Heart left ventricle (tissue), 16 donors: Measurements from ENCODE around the gene CNST. TPM values are rescaled to one million over a fixed set of nuclear protein-coding genes. Genes with fewer than 3 reads are reported as not detected.
A peak's percentile ranks its signal among the peaks of the same experiment; 100 is the strongest.

Source experiments
- ATAC-seq, 4 donors: fragments of 200-7000 bp; cut with Tn5 transposase; one replicate each; pipeline ENCODE4 v1.9.1; 2020 to 2022; ENCODE audit warnings: moderate library complexity in 4 of 4, mild to moderate bottlenecking in 3 of 4, moderate number of reproducible peaks in 1 of 4
- DNase-seq, 5 donors: peaks; one replicate each; pipeline ENCODE4 v3.0.0-alpha.2; 2020
- H3K27ac ChIP-seq, 12 donors: fragments of 200-600 bp; sonication (generic) in 4 of 12; one replicate each; pipeline versions ENCODE4 v1.5.0 to v1.8.0; 2016 to 2022; ENCODE audit warnings: mild to moderate bottlenecking in 2 of 12
- H3K27me3 ChIP-seq, 9 donors: fragments of 200-600 bp; sonication (generic) in 2 of 9; one replicate each; pipeline versions ENCODE4 v1.5.1 to v1.8.0; 2016 to 2022; ENCODE audit warnings: mild to moderate bottlenecking in 3 of 9
- H3K36me3 ChIP-seq, 9 donors: fragments of 200-600 bp; sonication (generic) in 2 of 9; one replicate each; pipeline versions ENCODE4 v1.5.0 to v1.8.0; 2018 to 2022; ENCODE audit warnings: mild to moderate bottlenecking in 2 of 9
- H3K4me1 ChIP-seq, 12 donors: fragments of 200-600 bp; sonication (generic) in 4 of 12; one replicate each; pipeline versions ENCODE4 v1.5.0 to v1.8.0; 2016 to 2022; ENCODE audit warnings: mild to moderate bottlenecking in 3 of 12
- H3K4me3 ChIP-seq, 12 donors: fragments of 200-600 bp; sonication (generic) in 4 of 12; one replicate each; pipeline versions ENCODE4 v1.5.0 to v1.8.0; 2017 to 2022; ENCODE audit warnings: mild to moderate bottlenecking in 9 of 12, moderate library complexity in 4 of 12
- H3K9me3 ChIP-seq, 12 donors: fragments of 200-600 bp; sonication (generic) in 4 of 12; one replicate each; pipeline versions ENCODE4 v1.5.0 to v1.8.0; 2016 to 2022; ENCODE audit warnings: mild to moderate bottlenecking in 1 of 12
- CTCF ChIP-seq, 12 donors: fragments of 200-600 bp; sonication (generic) in 4 of 12; IDR thresholded peaks; one replicate each; pipeline versions ENCODE4 v1.5.0 to v1.8.0; 2018 to 2022; ENCODE audit warnings: antibody characterized with exemption in 12 of 12, mild to moderate bottlenecking in 5 of 12
- POLR2A ChIP-seq, 2 donors: fragments of 450-650 bp; IDR thresholded peaks; one replicate each; pipeline ENCODE4 v1.6.1; 2017; ENCODE audit warnings: antibody characterized with exemption in 2 of 2, mild to moderate bottlenecking in 2 of 2, moderate library complexity in 2 of 2
- WGBS, 4 donors: extraction: QIAGEN DNeasy Blood & Tissue Kit in 2 of 4; methylation state at CpG; one replicate each; pipeline versions ENCODE4 v1.1.5 to v1.1.7; 2013 to 2018; 5-methylcytosine and 5-hydroxymethylcytosine counted together
- intact Hi-C, 10 donors: fragments of 100-400 bp; cut with DNase I; formaldehyde crosslinking; loops; one replicate each; pipeline versions ENCODE4 v1.11.1 to v1.14.2; 2022
- polyA plus RNA-seq, 2 donors: library from polyadenylated mRNA; stranded (reverse); fragments of 200-250 nt; gene quantifications; one replicate each; pipeline ENCODE4 v1.2.3, GENCODE V29; 2013
- total RNA-seq, 9 donors: library from RNA; depleted of rRNA in 2 of 9; stranded (reverse); fragments of >200 nt in 2 of 9; fragmentation: NEBNext Ultra II Directional in 3 of 9; extraction: Animal tissue kit (Norgen Biotek cat#: 25700) in 3 of 9; gene quantifications; one replicate each; pipeline versions ENCODE4 v1.1.0 to v1.2.4, GENCODE V29; 2016 to 2023
- donor health status: ischemic (EF 13 %, LVEDD 7.1; RV severe dilation, severe dysfunction).
- donor health status: healthy with polysubstance abuse.
- donor health status: DM: no; HTN: yes; CAD: no.
- donor health status: DM: no; HTN: no; CAD: no.
- donor health status: ischemic (EF 25% LVEDD 6.9; RV normal size, moderate dysfunction).
- donor health status: ischemic (EF 25% LVEDD 5.7; RV mildly dilated, moderate dysfunction).
- donor health status: healthy.
- donor health status: DM: yes; HTN: yes; CAD: no.
- donor health status: ischemic (EF 35%, LVEDD 5.7; RV mildly dilated, moderate dysfunction).
- donor health status: nonischemic (EF 11% LVEDD 7.7; RV severe dilation, severe dysfunction).
- donor health status: DM: yes; HTN: yes; CAD: no.
- donor health status: PGD.
- donor health status: ischemic (EF 29% LVEDD 5.4; RV normal size, mild dysfunction).
- donor health status: nonischemic (EF 23%, LVEDD 6.1; RV moderate dilation, normal function).

Gene CNST
- total and polyA plus RNA-seq, 11 donors = 3.9 to 23.9 (median 17.6) TPM

GRCh38 chr1:246680696-246681130 lies 114.5 kb downstream of the CNST start:
- no peak for DNase-seq
- H3K27ac ChIP-seq = peak overlapping the region in 10 of 12 donors; percentile 27 to 86 (median 67)
- H3K36me3 ChIP-seq = no peaks in the 10 kb centered on the region
- H3K27me3 ChIP-seq = no peaks in the 10 kb centered on the region
- no peaks in the 10 kb centered on the region for H3K9me3 ChIP-seq
- 70 to 78% (median 73%) methylated on average over 10 of the region's 10 CpGs for WGBS, 4 donors
- H3K4me1 ChIP-seq = peaks cover 0 to 41% (median 16%) of the 10 kb centered on the region in 12 donors
- peak in 2 of 4 donors; percentile 35 to 49 for ATAC-seq
- TF ChIP-seq POLR2A (IDR thresholded peaks at IDR 0.05) (no peak), CTCF (IDR thresholded peaks at IDR 0.05) (no peak)
- intact Hi-C loops = loop anchor here in 2 of 10 donors (5.0 kb wide), 1 partner anchor 33 kb away; no protein-coding TSS in a partner anchor
- H3K4me3 ChIP-seq = no peak overlapping the region

- H3K27me3 ChIP-seq = no peaks in the 10 kb centered on the region
- WGBS, 4 donors = 60 to 67% (median 65%) methylated on average over 15 of the region's 15 CpGs
- no peaks in the 10 kb centered on the region for H3K36me3 ChIP-seq
- DNase-seq = peak; percentile 70 to 85 (median 74)
- H3K9me3 ChIP-seq = no peaks in the 10 kb centered on the region
- H3K4me1 ChIP-seq = peaks cover 0 to 41% (median 16%) of the 10 kb centered on the region in 12 donors
- H3K4me3 ChIP-seq = no peak overlapping the region
- intact Hi-C loops = loop anchor here in 2 of 10 donors (5.0 kb wide), 1 partner anchor 35 kb away; no protein-coding TSS in a partner anchor
- TF ChIP-seq CTCF (IDR thresholded peaks at IDR 0.05) (no peak), POLR2A (IDR thresholded peaks at IDR 0.05) (no peak)
- ATAC-seq = peak; percentile 43 to 80 (median 72)
- H3K27ac ChIP-seq = peak overlapping the region; percentile 25 to 86 (median 67)
Measured at GRCh38 chr1:246681900-246682895, 115.9 kb downstream of the CNST start.

- TF ChIP-seq POLR2A (IDR thresholded peaks at IDR 0.05) = no peak
- no peak for TF ChIP-seq CTCF (IDR thresholded peaks at IDR 0.05)
- DNase-seq (no peak), ATAC-seq (no peak)
- Histone ChIP-seq H3K4me3 (no peak overlapping the region), H3K4me1 (peaks cover 0 to 41% (median 16%) of the 10 kb centered on the region in 12 donors), H3K36me3 (no peaks in the 10 kb centered on the region), H3K27me3 (no peaks in the 10 kb centered on the region), H3K27ac (peak overlapping the region in 3 of 12 donors; percentile 68 to 79 (median 76)), H3K9me3 (no peaks in the 10 kb centered on the region)
- WGBS, 4 donors = 92 to 96% (median 93%) methylated on average over 9 of the region's 9 CpGs
- intact Hi-C loops = loop anchor here in 2 of 10 donors (5.0 kb wide), 1 partner anchor 36 kb away; no protein-coding TSS in a partner anchor
Measured at GRCh38 chr1:246683521-246683920, 117.3 kb downstream of the CNST start.

GRCh38 chr1:246687002-246687401 lies 120.7 kb downstream of the CNST start:
- Histone ChIP-seq H3K27ac (no peak overlapping the region), H3K9me3 (no peaks in the 10 kb centered on the region), H3K27me3 (no peaks in the 10 kb centered on the region), H3K4me3 (no peak overlapping the region), H3K36me3 (no peaks in the 10 kb centered on the region), H3K4me1 (peaks cover 0 to 26% (median 8%) of the 10 kb centered on the region in 12 donors)
- intact Hi-C loops = loop anchor here in 2 of 10 donors (5.0 kb wide), 2 partner anchors 35 to 70 kb away; no protein-coding TSS in a partner anchor
- TF ChIP-seq CTCF (IDR thresholded peaks at IDR 0.05) = no peak
- TF ChIP-seq POLR2A (IDR thresholded peaks at IDR 0.05) = no peak
- 74 to 83% (median 80%) methylated on average over 14 of the region's 14 CpGs for WGBS, 4 donors
- ATAC-seq (no peak), DNase-seq (no peak)
